PC-3 (cell line): ENCODE measurements around the gene CLDN9.

ENCODE experiments used
- CTCF ChIP-seq: fragments of 300-600 bp; sonication (generic); conservative IDR thresholded peaks from 2 replicates; pipeline ENCODE4 v1.5.1; 2017; ENCODE audit warnings: antibody characterized with exemption, low read depth, mild to moderate bottlenecking, low read length
- EZH2 ChIP-seq: fragments of 300-600 bp; sonication (generic); IDR thresholded peaks from one replicate; pipeline ENCODE4 v1.6.1; 2017; ENCODE audit warnings: antibody characterized with exemption, mild to moderate bottlenecking, low read length; ENCODE audit not compliant: unreplicated experiment

- no peak for TF ChIP-seq CTCF
- TF ChIP-seq EZH2: no peak
Measured at GRCh38 chr16:2985462-2985861, 27.3 kb upstream of the CLDN9 start.
